Muscle layer of colon (tissue), 2 donors: Measurements from ENCODE around the gene FNDC5.

Experiments used
- H3K27ac ChIP-seq: one replicate; pipeline ENCODE4 v1.7.0; 2013; ENCODE audit warnings: low read depth, mild to moderate bottlenecking, low read length, moderate library complexity
- H3K27me3 ChIP-seq, 2 donors: one replicate each; pipeline ENCODE4 v1.7.0; 2013; ENCODE audit warnings: low read length in 2 of 2, mild to moderate bottlenecking in 2 of 2; ENCODE audit not compliant: insufficient read depth in 2 of 2, control insufficient read depth in 1 of 2
- H3K36me3 ChIP-seq: one replicate; pipeline ENCODE4 v1.7.0; 2013; ENCODE audit warnings: mild to moderate bottlenecking, low read length; ENCODE audit not compliant: insufficient read depth
- H3K4me1 ChIP-seq: one replicate; pipeline ENCODE4 v1.7.0; 2013; ENCODE audit warnings: mild to moderate bottlenecking, low read length; ENCODE audit not compliant: insufficient read depth
- H3K4me3 ChIP-seq, 2 donors: one replicate each; pipeline ENCODE4 v1.7.0; 2013; ENCODE audit warnings: low read length in 2 of 2, low read depth in 1 of 2, mild to moderate bottlenecking in 1 of 2, moderate library complexity in 1 of 2
- H3K9ac ChIP-seq: one replicate; pipeline ENCODE4 v1.7.0; 2013; ENCODE audit warnings: low read length
- H3K9me3 ChIP-seq: one replicate; pipeline ENCODE4 v1.7.0; 2013; ENCODE audit warnings: mild to moderate bottlenecking, low read length
- donor health status: abdominal sarcoma.
- donor health status: Adenocarcinoma of cecum.

Gene FNDC5

DNA sequence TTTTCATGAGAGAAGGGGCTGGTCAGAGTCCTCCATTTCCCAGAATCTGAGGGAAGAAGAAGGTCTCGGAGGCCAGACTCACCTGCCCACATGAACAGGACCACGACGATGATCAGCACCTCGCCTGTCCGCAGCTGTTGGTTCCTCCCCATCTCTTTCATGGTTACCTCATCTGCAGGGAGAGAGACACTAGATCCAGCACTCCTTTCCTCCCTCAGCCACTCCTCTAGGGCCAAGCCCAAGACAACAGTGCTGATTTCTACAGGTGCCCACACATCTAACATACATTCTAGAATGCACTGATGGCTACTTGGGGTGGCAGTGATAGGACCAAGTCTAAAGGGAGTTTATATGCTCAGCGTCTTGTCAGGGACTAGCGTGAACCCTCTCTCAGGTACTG, 3.0 kb downstream of the FNDC5 start:
- no peak overlapping the region for H3K4me3 ChIP-seq
- H3K9ac ChIP-seq, result no peak overlapping the region
- H3K27me3 ChIP-seq, result peaks cover 0 to 7% of the 10 kb centered on the region in 2 donors
- H3K36me3 ChIP-seq, result peaks cover 12% of the 10 kb centered on the region
- H3K9me3 ChIP-seq, result no peaks in the 10 kb centered on the region
- peaks cover 13% of the 10 kb centered on the region for H3K4me1 ChIP-seq
- H3K27ac ChIP-seq, result no peak overlapping the region

DNA sequence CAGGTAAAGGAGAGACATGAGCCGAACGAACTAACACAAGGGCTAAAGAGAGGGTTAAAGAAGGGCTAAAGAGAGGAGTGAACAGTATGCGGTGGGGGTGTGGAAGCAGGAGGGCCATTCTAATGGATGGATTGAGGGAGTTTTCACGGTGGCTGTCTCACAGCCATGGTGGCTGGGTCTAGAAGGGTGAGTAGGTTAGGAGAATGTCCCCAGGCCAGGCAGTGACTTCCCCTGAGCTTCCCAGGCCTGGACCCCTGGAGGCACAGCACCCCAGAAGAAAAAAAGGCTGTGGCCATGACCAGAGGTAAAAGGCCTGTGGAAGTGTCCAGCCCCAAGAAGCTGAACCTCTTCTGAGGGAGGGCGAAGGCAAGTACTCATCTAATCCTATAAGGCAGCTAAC, 3.6 kb downstream of the FNDC5 start:
- H3K9me3 ChIP-seq, result no peaks in the 10 kb centered on the region
- H3K4me1 ChIP-seq, result peaks cover 13% of the 10 kb centered on the region
- H3K36me3 ChIP-seq, result peaks cover 12% of the 10 kb centered on the region
- H3K27ac ChIP-seq, result no peak overlapping the region
- peaks cover 0 to 7% of the 10 kb centered on the region in 2 donors for H3K27me3 ChIP-seq
- no peak overlapping the region for H3K4me3 ChIP-seq
- no peak overlapping the region for H3K9ac ChIP-seq

DNA sequence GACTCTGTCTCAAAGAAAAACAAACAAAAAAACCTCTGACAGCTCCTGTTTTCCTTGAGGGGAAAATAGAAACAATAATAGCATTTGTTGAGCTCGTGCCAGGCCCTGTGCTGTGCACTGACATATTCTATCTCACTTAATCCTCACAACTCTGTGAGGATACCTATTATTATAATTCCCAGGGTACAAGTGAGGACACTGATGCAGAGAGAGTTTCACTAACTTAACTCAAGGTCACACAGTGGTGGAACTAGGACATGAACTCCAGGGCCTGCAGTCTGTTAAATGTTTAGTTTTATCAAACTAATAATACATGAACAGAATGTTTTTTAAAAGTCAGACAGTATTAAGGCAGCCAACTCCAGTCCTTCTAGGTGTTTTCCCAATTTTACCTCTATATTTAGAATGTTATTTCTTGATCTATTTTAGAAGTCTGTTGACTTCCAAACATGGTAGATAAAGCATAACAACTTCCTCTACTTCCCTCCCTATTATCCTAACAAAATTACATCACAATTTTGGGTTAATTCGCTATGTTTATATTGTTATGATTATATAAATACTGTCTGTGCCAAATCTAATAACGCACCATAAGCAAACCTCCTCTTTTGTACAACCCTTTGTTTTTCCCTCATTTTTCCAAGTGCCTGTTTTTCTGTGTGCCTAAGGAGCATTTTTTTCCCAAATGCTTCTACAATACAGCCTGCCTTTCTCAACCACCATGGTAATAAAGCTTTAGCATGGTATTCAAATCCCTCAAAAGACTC, 4.9 kb downstream of the FNDC5 start:
- Histone ChIP-seq H3K9me3 (no peaks in the 10 kb centered on the region), H3K27ac (no peak overlapping the region), H3K4me1 (peaks cover 6% of the 10 kb centered on the region), H3K36me3 (peaks cover 21% of the 10 kb centered on the region), H3K27me3 (no peaks in the 10 kb centered on the region), H3K9ac (no peak overlapping the region), H3K4me3 (no peak overlapping the region)

DNA sequence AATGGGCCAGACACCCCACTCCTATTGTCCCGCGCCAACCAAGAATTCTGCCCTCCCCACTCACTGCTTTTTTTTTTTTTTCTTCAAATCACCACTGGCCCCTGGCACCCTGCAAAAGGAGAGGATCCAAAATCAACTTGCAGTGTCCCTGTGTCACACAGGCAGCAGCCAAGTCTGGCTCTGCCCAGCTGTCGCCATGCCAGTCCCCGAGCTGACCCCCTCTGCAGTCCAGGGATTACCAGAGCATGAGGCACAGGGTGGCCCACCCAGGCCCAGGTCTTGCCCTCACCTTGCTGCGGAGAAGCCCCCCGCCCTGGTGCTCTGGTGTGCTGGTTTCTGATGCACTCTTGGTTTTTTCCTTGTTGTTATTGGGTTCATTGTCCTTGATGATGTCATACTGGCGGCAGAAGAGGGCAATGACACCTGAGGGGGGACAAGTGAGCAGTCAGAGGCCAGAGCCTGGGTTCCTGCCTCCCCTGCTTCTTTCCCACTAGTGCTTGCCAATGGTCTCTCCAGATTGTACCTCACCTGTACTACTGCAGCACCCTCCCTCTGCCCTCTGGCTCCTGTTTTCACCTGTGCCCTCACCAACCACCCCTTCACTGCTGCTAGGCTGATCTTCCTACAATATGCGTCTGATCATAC, 6.2 kb downstream of the FNDC5 start:
- H3K9ac ChIP-seq, result no peak overlapping the region
- H3K4me3 ChIP-seq, result no peak overlapping the region
- no peaks in the 10 kb centered on the region for H3K9me3 ChIP-seq
- peaks cover 23% of the 10 kb centered on the region for H3K36me3 ChIP-seq
- H3K27ac ChIP-seq, result no peak overlapping the region
- no peaks in the 10 kb centered on the region for H3K4me1 ChIP-seq
- H3K27me3 ChIP-seq, result no peaks in the 10 kb centered on the region

DNA sequence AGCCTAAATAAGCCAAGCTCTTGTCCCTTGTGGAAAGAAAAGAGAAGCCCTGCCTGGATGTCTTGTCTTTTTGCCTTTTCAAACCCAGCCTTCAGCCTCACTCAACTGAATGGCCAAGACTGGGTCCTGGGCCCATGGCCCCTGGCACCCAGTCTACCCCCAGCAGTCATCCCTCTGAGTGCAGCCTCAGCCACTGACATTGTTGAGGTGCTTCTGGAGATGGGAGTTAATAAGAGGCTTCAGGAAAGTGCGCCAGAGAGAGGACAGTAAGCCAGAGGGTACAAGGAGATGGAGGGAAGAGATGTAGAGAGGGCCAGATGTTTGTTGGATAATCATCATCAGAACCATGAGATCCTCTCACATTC, 6.8 kb downstream of the FNDC5 start:
- Histone ChIP-seq H3K36me3 (peaks cover 28% of the 10 kb centered on the region), H3K27me3 (no peaks in the 10 kb centered on the region), H3K9ac (no peak overlapping the region), H3K9me3 (no peaks in the 10 kb centered on the region), H3K27ac (no peak overlapping the region), H3K4me3 (no peak overlapping the region), H3K4me1 (no peaks in the 10 kb centered on the region)

DNA sequence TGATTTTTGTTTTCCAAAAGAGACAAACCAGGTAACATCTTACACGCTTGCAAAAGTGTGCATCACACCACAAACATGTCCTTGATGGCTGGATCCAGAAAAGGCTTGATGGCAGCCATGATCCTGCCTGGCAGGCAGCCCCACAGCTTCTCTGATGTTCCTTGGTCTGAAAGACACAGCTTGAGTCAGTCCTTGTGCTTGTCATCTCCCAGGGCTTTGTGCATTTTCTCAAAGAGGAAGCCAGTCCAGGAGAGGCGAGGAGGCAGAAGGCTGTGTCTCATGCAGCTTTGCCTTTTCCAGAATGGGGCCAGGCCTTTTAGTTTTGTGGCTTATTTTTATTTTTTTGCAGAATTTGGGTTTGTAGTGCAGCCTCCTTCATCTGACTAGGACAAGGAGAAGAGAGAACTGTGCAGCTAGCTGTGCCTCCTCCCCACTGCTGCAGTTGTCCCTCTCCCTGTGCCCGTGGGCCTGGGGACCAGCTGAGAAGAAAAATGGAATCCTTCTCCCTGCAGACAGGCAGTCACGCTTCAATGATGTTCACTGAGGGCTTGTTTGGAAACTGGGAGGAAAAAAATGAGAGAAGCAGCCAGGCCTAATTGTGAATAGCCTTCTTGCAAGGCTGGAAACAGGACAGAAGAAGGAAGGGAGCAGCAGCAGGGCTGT, 7.4 kb downstream of the FNDC5 start:
- Histone ChIP-seq H3K27me3 (no peaks in the 10 kb centered on the region), H3K27ac (no peak overlapping the region), H3K36me3 (peaks cover 32% of the 10 kb centered on the region)

DNA sequence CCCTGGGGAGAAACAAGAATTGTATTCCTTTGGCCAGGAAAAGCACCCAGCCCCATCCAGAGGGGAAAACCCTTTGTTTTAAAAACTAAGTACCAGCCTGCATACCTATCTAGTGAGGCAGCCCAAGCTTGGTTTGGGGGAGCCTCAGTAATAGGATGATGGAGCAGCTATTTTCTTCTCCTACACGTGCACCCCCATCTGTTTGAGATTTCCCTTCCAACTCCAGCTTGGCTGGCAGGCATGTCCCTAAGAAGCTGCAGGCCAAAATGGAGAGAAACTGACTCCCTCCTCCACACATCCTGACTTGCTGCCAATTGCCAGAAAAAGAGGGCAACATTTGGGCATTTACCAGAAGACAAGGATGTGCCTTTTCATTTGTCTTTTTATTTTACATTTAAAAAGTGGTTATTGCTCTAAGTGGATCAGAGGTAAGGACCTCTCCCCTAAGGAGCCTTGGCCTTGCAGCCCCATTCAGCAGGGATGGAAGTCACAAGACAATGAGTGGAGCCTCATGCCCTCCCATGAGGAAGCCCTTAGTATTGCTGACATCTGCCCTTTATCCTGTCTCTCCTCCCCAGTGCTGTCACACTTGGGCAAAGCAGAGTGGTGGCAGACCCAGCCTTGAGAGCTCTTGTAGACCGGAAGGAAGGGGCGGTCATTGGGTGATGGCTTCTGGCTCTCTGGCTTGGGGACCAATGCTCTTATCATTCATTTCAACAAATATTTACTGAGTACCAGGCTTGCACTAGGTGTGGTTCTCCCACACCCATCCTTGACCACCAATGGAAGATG, 8.6 kb downstream of the FNDC5 start:
- Histone ChIP-seq H3K4me3 (no peak overlapping the region), H3K36me3 (peaks cover 32% of the 10 kb centered on the region), H3K9me3 (no peaks in the 10 kb centered on the region), H3K4me1 (no peaks in the 10 kb centered on the region), H3K27ac (no peak overlapping the region), H3K27me3 (no peaks in the 10 kb centered on the region), H3K9ac (no peak overlapping the region)

More for the DNA sequence above, 7.4 kb downstream of the FNDC5 start:
- Histone ChIP-seq H3K9ac (no peak overlapping the region), H3K4me3 (no peak overlapping the region), H3K9me3 (no peaks in the 10 kb centered on the region), H3K4me1 (no peaks in the 10 kb centered on the region)

DNA sequence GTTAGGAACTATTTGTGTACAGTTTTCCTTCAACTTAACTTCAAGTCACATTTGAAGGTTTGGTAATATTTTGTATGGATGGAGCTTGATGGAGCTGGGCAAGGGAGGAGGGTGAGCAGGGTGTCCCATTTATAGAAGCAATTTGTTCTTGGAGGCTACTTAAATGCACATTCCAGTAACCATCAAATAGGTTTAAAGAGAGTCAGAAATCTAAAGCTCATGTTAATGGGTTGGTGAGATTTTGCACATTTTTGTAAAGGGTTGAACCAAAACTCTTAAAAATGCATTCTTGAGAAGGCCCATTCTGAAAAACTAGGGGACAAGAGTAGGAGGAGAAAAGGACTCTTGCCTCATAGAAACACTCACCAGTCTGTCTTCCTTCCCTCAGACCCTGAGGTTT, 10.1 kb downstream of the FNDC5 start:
- H3K4me1 ChIP-seq, result no peaks in the 10 kb centered on the region
- no peak overlapping the region for H3K4me3 ChIP-seq
- H3K36me3 ChIP-seq, result peaks cover 46% of the 10 kb centered on the region
- H3K27me3 ChIP-seq, result no peaks in the 10 kb centered on the region
- no peak overlapping the region for H3K9ac ChIP-seq
- H3K9me3 ChIP-seq, result no peaks in the 10 kb centered on the region
- H3K27ac ChIP-seq, result no peak overlapping the region

DNA sequence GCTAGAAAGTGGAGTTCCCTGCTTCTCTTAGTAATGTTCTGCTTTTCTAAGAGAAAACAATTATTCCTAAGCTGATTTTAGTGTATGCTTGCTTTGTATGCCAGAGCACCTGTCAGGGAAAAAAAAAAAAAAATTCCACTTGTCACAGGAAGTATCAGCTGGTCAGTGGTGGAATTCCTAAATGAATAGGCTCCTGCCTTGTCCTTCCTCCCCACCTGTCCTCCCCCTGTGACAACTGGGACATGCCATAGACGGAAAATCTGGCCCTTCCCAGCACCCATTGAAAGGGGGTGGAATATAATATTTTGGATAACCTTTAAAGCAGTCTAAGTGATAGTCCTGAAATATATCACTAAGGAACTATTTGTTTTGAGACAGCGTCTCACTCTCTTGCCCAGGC, 10.8 kb downstream of the FNDC5 start:
- no peak overlapping the region for H3K27ac ChIP-seq
- H3K4me3 ChIP-seq, result no peak overlapping the region
- H3K9me3 ChIP-seq, result no peaks in the 10 kb centered on the region
- H3K4me1 ChIP-seq, result no peaks in the 10 kb centered on the region
- no peaks in the 10 kb centered on the region for H3K27me3 ChIP-seq
- H3K9ac ChIP-seq, result no peak overlapping the region
- H3K36me3 ChIP-seq, result peaks cover 50% of the 10 kb centered on the region

DNA sequence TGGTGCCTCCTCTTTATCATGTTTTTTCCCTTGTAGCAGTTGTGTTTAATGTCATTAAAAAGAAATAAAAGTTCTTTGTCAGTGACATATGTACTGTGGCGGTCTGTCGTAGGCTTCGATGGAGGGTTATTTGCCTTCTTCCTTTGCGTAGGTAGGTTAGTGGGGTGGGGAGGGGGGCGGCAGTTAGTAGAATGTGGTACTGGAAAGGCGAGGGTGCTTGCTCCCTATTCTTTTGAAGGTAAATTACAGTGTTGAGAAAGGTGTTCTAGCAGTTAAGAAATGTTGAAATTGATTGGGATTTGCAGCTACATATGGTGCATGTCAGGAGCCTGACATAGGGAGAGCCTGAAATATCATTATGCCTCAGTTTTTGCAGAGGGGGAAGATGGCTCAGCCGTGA, 11.9 kb downstream of the FNDC5 start:
- Histone ChIP-seq H3K9me3 (no peaks in the 10 kb centered on the region), H3K27me3 (no peaks in the 10 kb centered on the region), H3K4me3 (no peak overlapping the region), H3K27ac (no peak overlapping the region), H3K36me3 (peaks cover 58% of the 10 kb centered on the region), H3K4me1 (no peaks in the 10 kb centered on the region), H3K9ac (no peak overlapping the region)

DNA sequence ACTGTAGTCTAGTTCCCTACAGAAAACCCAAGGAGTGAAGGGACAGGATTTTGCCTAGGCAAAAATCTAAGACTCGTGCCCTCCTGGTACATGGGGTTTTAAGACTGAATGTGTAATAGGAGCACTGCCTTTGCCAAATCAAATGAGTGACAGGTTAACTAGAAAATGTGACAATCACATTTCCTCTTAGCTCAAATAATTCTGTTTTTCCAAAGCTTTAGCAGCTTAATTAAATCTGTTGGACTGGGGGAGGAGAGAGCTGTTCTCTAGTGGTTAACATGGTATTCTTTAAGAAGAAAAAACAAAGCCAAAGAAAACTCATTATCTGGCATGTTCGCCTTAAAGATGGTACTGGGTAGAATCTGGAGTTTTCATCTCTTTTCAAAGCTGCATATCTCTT, 12.6 kb downstream of the FNDC5 start:
- no peak overlapping the region for H3K27ac ChIP-seq

More for the DNA sequence above, 12.6 kb downstream of the FNDC5 start:
- Histone ChIP-seq H3K4me3 (no peak overlapping the region), H3K9ac (no peak overlapping the region), H3K36me3 (peaks cover 59% of the 10 kb centered on the region), H3K4me1 (no peaks in the 10 kb centered on the region), H3K9me3 (no peaks in the 10 kb centered on the region), H3K27me3 (no peaks in the 10 kb centered on the region)
